CD4-positive, alpha-beta T cell treated with Interleukin-12 subunit alpha and Interleukin-12 subunit beta, for 1 hour (primary cell): ENCODE data around the gene SHISA5.

ENCODE experiments used
- DNase-seq: peaks from one replicate; pipeline ENCODE4 v3.0.0-alpha.2; 2020

Gene SHISA5

GRCh38 chr3:48428572-48429316 is 75.2 kb downstream of the SHISA5 start:
- no peak for DNase-seq

- no peak for DNase-seq
Measured at GRCh38 chr3:48428088-48428571, 75.8 kb downstream of the SHISA5 start.

- DNase-seq: no peak
Measured at GRCh38 chr3:48427630-48427962, 76.4 kb downstream of the SHISA5 start.

GRCh38 chr3:48426944-48427629 is 76.9 kb downstream of the SHISA5 start:
- DNase-seq: no peak

GRCh38 chr3:48426401-48426909 is 77.5 kb downstream of the SHISA5 start:
- no peak for DNase-seq

GRCh38 chr3:48425281-48425812 is 78.6 kb downstream of the SHISA5 start:
- DNase-seq: no peak

- no peak for DNase-seq
Measured at GRCh38 chr3:48423883-48424695, 79.9 kb downstream of the SHISA5 start.

GRCh38 chr3:48423241-48423882 is 80.6 kb downstream of the SHISA5 start:
- DNase-seq: no peak

- no peak for DNase-seq
Measured at GRCh38 chr3:48422681-48423080, 81.3 kb downstream of the SHISA5 start.

GRCh38 chr3:48422272-48422671 is 81.7 kb downstream of the SHISA5 start:
- DNase-seq: no peak

- no peak for DNase-seq
Measured at GRCh38 chr3:48420561-48420960, 83.4 kb downstream of the SHISA5 start.

GRCh38 chr3:48419597-48419996 is 84.4 kb downstream of the SHISA5 start:
- no peak for DNase-seq

GRCh38 chr3:48419149-48419548 is 84.8 kb downstream of the SHISA5 start:
- no peak for DNase-seq

- DNase-seq: no peak
Measured at GRCh38 chr3:48418651-48419050, 85.3 kb downstream of the SHISA5 start.

- DNase-seq: no peak
Measured at GRCh38 chr3:48418140-48418539, 85.8 kb downstream of the SHISA5 start.
